Motor neuron (in vitro differentiated cells): ENCODE data around the gene MLN. TPM values are rescaled to one million over a fixed set of nuclear protein-coding genes. Genes with fewer than 3 reads are reported as not detected.

Experiments used
- ATAC-seq, 8 experiments: fragments of 200-7000 bp; cut with Tn5 transposase; replicated peaks in 6 of 8; 2 replicates each; pipeline ENCODE4 v1.8.0; 2021; ENCODE audit warnings: mild to moderate bottlenecking in 8 of 8, moderate library complexity in 8 of 8
- H3K27ac ChIP-seq, 2 donors: fragments of 250-450 bp; sonication (Bioruptor Pico); 2 replicates each; pipeline ENCODE4 v1.9.0; 2021; ENCODE audit warnings: antibody characterized with exemption in 2 of 2, mild to moderate bottlenecking in 2 of 2, moderate library complexity in 1 of 2
- H3K4me1 ChIP-seq, 2 donors: fragments of 250-450 bp; sonication (Bioruptor Pico); replicated peaks in 1 of 2; 2 replicates each; pipeline ENCODE4 v1.6.1; 2021; ENCODE audit warnings: antibody characterized with exemption in 2 of 2, mild to moderate bottlenecking in 2 of 2, moderate library complexity in 1 of 2
- H3K4me3 ChIP-seq, 5 donors: fragments of 250-450 bp; sonication (Bioruptor Pico); 2 replicates each; pipeline ENCODE4 v1.9.0; 2021; ENCODE audit warnings: antibody characterized with exemption in 5 of 5, mild to moderate bottlenecking in 5 of 5, moderate library complexity in 4 of 5
- WGBS, 10 experiments: fragments of 450-650 bp; shearing (Covaris generic); methylation state at CpG; one replicate each; pipeline ENCODE4 v1.0.0; 2022; 5-methylcytosine and 5-hydroxymethylcytosine counted together
- in situ Hi-C, 9 experiments: fragments of 400-800 bp; cut with MboI; loops; one replicate each; pipeline ENCODE4 v1.15.0; 2021; ENCODE audit warnings: low sequenced_read_pairs in 9 of 9, low pct_unique_long_range_greater_than_20kb in 2 of 9; ENCODE audit not compliant: unreplicated experiment in 9 of 9
- total RNA-seq, 8 experiments: library from RNA; unstranded; fragments of 300-600 nt; gene quantifications; 2 replicates each; pipeline versions ENCODE4 v1.2.3 to v1.2.4, GENCODE V29; 2022

The MLN gene
- total RNA-seq, 8 experiments from 2014 or later: 0.38 to 0.96 TPM; not detected in 6

GRCh38 chr6:33769248-33769821, 34.5 kb downstream of the MLN start:
- Histone ChIP-seq H3K4me1 (peaks cover 31 to 40% of the 10 kb centered on the region in 2 donors), H3K27ac (no peak overlapping the region), H3K4me3 (no peak overlapping the region)
- ATAC-seq: peak in 1 of 8 experiments; percentile 5
- in situ Hi-C loops: loop anchor here in 7 of 9 experiments (10.0 to 25.0 kb wide), 3 partner anchors 368 to 393 kb away; partner anchors contain the start of gene GRM4 (in 3 of the 7)
- WGBS, 10 experiments: 14 to 90% (median 74%) methylated on average over 1 to 9 of the region's 10 CpGs; no CpG with 5 or more reads in 3 of the 10 experiments

GRCh38 chr6:33768644-33769120, 35.1 kb downstream of the MLN start:
- Histone ChIP-seq H3K4me1 (peaks cover 31 to 40% of the 10 kb centered on the region in 2 donors), H3K4me3 (no peak overlapping the region), H3K27ac (no peak overlapping the region)
- in situ Hi-C loops: loop anchor here in 7 of 9 experiments (10.0 to 25.0 kb wide), 3 partner anchors 369 to 394 kb away; partner anchors contain the start of gene GRM4 (in 3 of the 7)
- peak; percentile 39 to 84 (median 56) for ATAC-seq
- 38 to 100% (median 70%) methylated on average over 1 to 6 of the region's 7 CpGs; no CpG with 5 or more reads in 5 of the 10 experiments for WGBS, 10 experiments

- Histone ChIP-seq H3K4me3 (no peak overlapping the region), H3K27ac (no peak overlapping the region), H3K4me1 (peaks cover 32 to 38% of the 10 kb centered on the region in 2 donors)
- ATAC-seq: no peak
- WGBS, 10 experiments: 53 to 100% (median 80%) methylated on average over 1 to 7 of the region's 11 CpGs; no CpG with 5 or more reads in 1 of the 10 experiments
- in situ Hi-C loops: loop anchor here in 7 of 9 experiments (10.0 to 25.0 kb wide), 3 partner anchors 370 to 395 kb away; partner anchors contain the start of gene GRM4 (in 3 of the 7)
These were observed 36.6 kb downstream of the MLN start for GRCh38 chr6:33766921-33767907.

- H3K4me3 ChIP-seq: no peak overlapping the region
- no peak for ATAC-seq
- H3K4me1 ChIP-seq: peaks cover 24 to 29% of the 10 kb centered on the region in 2 donors
- WGBS, 10 experiments: 67 to 100% (median 100%) methylated on average over 1 of the region's 9 CpGs; no CpG with 5 or more reads in 7 of the 10 experiments
- no peak overlapping the region for H3K27ac ChIP-seq
- in situ Hi-C loops: loop anchor here in 7 of 9 experiments (10.0 to 25.0 kb wide), 3 partner anchors 372 to 397 kb away; partner anchors contain the start of gene GRM4 (in 3 of the 7)
These were observed 38.4 kb downstream of the MLN start for GRCh38 chr6:33765368-33765767.

GRCh38 chr6:33764036-33764435, 39.8 kb downstream of the MLN start:
- H3K27ac ChIP-seq: no peak overlapping the region
- WGBS, 10 experiments: 80 to 100% methylated on average over 1 of the region's 2 CpGs; no CpG with 5 or more reads in 8 of the 10 experiments
- in situ Hi-C loops: loop anchor here in 7 of 9 experiments (10.0 to 25.0 kb wide), 3 partner anchors 373 to 398 kb away; partner anchors contain the start of gene GRM4 (in 3 of the 7)
- peaks cover 13 to 15% of the 10 kb centered on the region in 2 donors for H3K4me1 ChIP-seq
- ATAC-seq: no peak
- no peak overlapping the region for H3K4me3 ChIP-seq

GRCh38 chr6:33763483-33763882, 40.3 kb downstream of the MLN start:
- WGBS, 10 experiments: 70 to 100% (median 90%) methylated on average over 1 to 5 of the region's 6 CpGs; no CpG with 5 or more reads in 4 of the 10 experiments
- no peak for ATAC-seq
- H3K4me1 ChIP-seq: peaks cover 8 to 15% of the 10 kb centered on the region in 2 donors

GRCh38 chr6:33762713-33763112, 41.1 kb downstream of the MLN start:
- no peak for ATAC-seq
- WGBS, 10 experiments: 40 to 91% (median 90%) methylated on average over 2 to 4 of the region's 4 CpGs; no CpG with 5 or more reads in 6 of the 10 experiments
- H3K4me1 ChIP-seq: peaks cover 6 to 15% of the 10 kb centered on the region in 2 donors
- no peak overlapping the region for H3K27ac ChIP-seq
- in situ Hi-C loops: loop anchor here in 7 of 9 experiments (10.0 to 25.0 kb wide), 3 partner anchors 375 to 400 kb away; partner anchors contain the start of gene GRM4 (in 3 of the 7)
- no peak overlapping the region for H3K4me3 ChIP-seq

More at GRCh38 chr6:33763483-33763882, 40.3 kb downstream of the MLN start:
- Histone ChIP-seq H3K27ac (no peak overlapping the region), H3K4me3 (no peak overlapping the region)
- in situ Hi-C loops: loop anchor here in 7 of 9 experiments (10.0 to 25.0 kb wide), 3 partner anchors 374 to 399 kb away; partner anchors contain the start of gene GRM4 (in 3 of the 7)

- peak; percentile 59 to 90 (median 68) for ATAC-seq
- H3K4me1 ChIP-seq: peaks cover 6 to 15% of the 10 kb centered on the region in 2 donors
- no peak overlapping the region for H3K4me3 ChIP-seq
- in situ Hi-C loops: loop anchor here in 7 of 9 experiments (10.0 to 25.0 kb wide), 3 partner anchors 375 to 400 kb away; partner anchors contain the start of gene GRM4 (in 3 of the 7)
- WGBS, 10 experiments: 0 to 80% (median 60%) methylated on average over 1 to 3 of the region's 7 CpGs; no CpG with 5 or more reads in 4 of the 10 experiments
- peak overlapping the region in 1 of 2 donors; percentile 38 for H3K27ac ChIP-seq
These were observed 41.7 kb downstream of the MLN start for GRCh38 chr6:33761922-33762629.

- H3K27ac ChIP-seq: no peak overlapping the region
- in situ Hi-C loops: loop anchor here in 7 of 9 experiments (10.0 to 25.0 kb wide), 3 partner anchors 376 to 401 kb away; partner anchors contain the start of gene GRM4 (in 3 of the 7)
- H3K4me1 ChIP-seq: peaks cover 6 to 15% of the 10 kb centered on the region in 2 donors
- 60 to 70% methylated on average over 1 to 2 of the region's 2 CpGs; no CpG with 5 or more reads in 8 of the 10 experiments for WGBS, 10 experiments
- H3K4me3 ChIP-seq: no peak overlapping the region
- peak in 7 of 8 experiments; percentile 5 to 41 (median 20) for ATAC-seq
These were observed 42.3 kb downstream of the MLN start for GRCh38 chr6:33761581-33761921.

GRCh38 chr6:33759887-33760629, 43.7 kb downstream of the MLN start:
- no peak overlapping the region for H3K4me3 ChIP-seq
- in situ Hi-C loops: loop anchor here in 7 of 9 experiments (10.0 to 25.0 kb wide), 3 partner anchors 377 to 402 kb away; partner anchors contain the start of gene GRM4 (in 3 of the 7)

GRCh38 chr6:33758815-33759216, 45.0 kb downstream of the MLN start:
- H3K4me3 ChIP-seq: no peak overlapping the region
- H3K27ac ChIP-seq: no peak overlapping the region
- in situ Hi-C loops: loop anchor here in 5 of 9 experiments (25.0 kb wide), 2 partner anchors 378 to 403 kb away; partner anchors contain the start of gene GRM4 (in 3 of the 5)
- 0 to 86% (median 67%) methylated on average over 2 to 7 of the region's 7 CpGs for WGBS, 10 experiments
- peak in 1 of 8 experiments; percentile 66 for ATAC-seq
- H3K4me1 ChIP-seq: peaks cover 27% of the 10 kb centered on the region in 2 donors

More at GRCh38 chr6:33759887-33760629, 43.7 kb downstream of the MLN start:
- Histone ChIP-seq H3K4me1 (peaks cover 14 to 21% of the 10 kb centered on the region in 2 donors), H3K27ac (no peak overlapping the region)
- ATAC-seq: no peak
- WGBS, 10 experiments: 69 to 100% (median 92%) methylated on average over 1 to 9 of the region's 9 CpGs; no CpG with 5 or more reads in 3 of the 10 experiments
